PFSK-1 (cell line): ENCODE measurements around the gene GIPC1.

Experiments used
- FOXP2 ChIP-seq: optimal IDR thresholded peaks from 2 replicates; pipeline ENCODE3; 2011; ENCODE audit warnings: borderline replicate concordance, control low read depth, inconsistent platforms; ENCODE audit not compliant: insufficient read depth; ENCODE audit errors: extremely low read length, extremely low read depth
- POLR2AphosphoS5 ChIP-seq: IDR thresholded peaks from 2 replicates; pipeline ENCODE4 v1.6.1; 2012; ENCODE audit warnings: low read depth, mild to moderate bottlenecking, control low read depth, low read length, moderate library complexity
- SIN3A ChIP-seq: IDR thresholded peaks from 2 replicates; pipeline ENCODE4 v1.6.1; 2012; ENCODE audit warnings: mild to moderate bottlenecking, low read length, moderate library complexity, borderline replicate concordance; ENCODE audit not compliant: insufficient read depth
- TAF1 ChIP-seq: IDR thresholded peaks from 2 replicates; pipeline ENCODE4 v1.6.1; 2012; ENCODE audit warnings: low read length, control low read depth, borderline replicate concordance; ENCODE audit not compliant: insufficient read depth
- TF ChIP-seq, protein P1 (sequence below), 2 experiments: IDR thresholded peaks; 2 replicates each; pipeline versions ENCODE4 v1.6.1 to v1.8.0; 2011 to 2012; ENCODE audit warnings: low read depth in 2 of 2, low read length in 2 of 2, control low read depth in 1 of 2, inconsistent platforms in 1 of 2, mild to moderate bottlenecking in 1 of 2, moderate library complexity in 1 of 2; ENCODE audit not compliant: insufficient read depth in 1 of 2

Gene GIPC1

GRCh38 chr19:14496834-14497227, 904 bp upstream of the GIPC1 start:
- TF ChIP-seq POLR2AphosphoS5, result no peak
- TF ChIP-seq, protein P1, sequence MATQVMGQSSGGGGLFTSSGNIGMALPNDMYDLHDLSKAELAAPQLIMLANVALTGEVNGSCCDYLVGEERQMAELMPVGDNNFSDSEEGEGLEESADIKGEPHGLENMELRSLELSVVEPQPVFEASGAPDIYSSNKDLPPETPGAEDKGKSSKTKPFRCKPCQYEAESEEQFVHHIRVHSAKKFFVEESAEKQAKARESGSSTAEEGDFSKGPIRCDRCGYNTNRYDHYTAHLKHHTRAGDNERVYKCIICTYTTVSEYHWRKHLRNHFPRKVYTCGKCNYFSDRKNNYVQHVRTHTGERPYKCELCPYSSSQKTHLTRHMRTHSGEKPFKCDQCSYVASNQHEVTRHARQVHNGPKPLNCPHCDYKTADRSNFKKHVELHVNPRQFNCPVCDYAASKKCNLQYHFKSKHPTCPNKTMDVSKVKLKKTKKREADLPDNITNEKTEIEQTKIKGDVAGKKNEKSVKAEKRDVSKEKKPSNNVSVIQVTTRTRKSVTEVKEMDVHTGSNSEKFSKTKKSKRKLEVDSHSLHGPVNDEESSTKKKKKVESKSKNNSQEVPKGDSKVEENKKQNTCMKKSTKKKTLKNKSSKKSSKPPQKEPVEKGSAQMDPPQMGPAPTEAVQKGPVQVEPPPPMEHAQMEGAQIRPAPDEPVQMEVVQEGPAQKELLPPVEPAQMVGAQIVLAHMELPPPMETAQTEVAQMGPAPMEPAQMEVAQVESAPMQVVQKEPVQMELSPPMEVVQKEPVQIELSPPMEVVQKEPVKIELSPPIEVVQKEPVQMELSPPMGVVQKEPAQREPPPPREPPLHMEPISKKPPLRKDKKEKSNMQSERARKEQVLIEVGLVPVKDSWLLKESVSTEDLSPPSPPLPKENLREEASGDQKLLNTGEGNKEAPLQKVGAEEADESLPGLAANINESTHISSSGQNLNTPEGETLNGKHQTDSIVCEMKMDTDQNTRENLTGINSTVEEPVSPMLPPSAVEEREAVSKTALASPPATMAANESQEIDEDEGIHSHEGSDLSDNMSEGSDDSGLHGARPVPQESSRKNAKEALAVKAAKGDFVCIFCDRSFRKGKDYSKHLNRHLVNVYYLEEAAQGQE (IDR thresholded peaks at IDR 0.05; ENCODE audit: insufficient read depth in 1 of 2, low read depth in 2 of 2, low read length in 2 of 2), result no peak
- TF ChIP-seq SIN3A, result no peak
- TF ChIP-seq FOXP2, result no peak
- TF ChIP-seq TAF1, result no peak

- TF ChIP-seq SIN3A, result peak; percentile 9; the same call in 1 of the 2 replicates
- TF ChIP-seq, protein P1 (IDR thresholded peaks at IDR 0.05; ENCODE audit: insufficient read depth in 1 of 2, low read depth in 2 of 2, low read length in 2 of 2), result no peak
Observed at GRCh38 chr19:14495672-14496028, 277 bp downstream of the GIPC1 start.

DNA sequence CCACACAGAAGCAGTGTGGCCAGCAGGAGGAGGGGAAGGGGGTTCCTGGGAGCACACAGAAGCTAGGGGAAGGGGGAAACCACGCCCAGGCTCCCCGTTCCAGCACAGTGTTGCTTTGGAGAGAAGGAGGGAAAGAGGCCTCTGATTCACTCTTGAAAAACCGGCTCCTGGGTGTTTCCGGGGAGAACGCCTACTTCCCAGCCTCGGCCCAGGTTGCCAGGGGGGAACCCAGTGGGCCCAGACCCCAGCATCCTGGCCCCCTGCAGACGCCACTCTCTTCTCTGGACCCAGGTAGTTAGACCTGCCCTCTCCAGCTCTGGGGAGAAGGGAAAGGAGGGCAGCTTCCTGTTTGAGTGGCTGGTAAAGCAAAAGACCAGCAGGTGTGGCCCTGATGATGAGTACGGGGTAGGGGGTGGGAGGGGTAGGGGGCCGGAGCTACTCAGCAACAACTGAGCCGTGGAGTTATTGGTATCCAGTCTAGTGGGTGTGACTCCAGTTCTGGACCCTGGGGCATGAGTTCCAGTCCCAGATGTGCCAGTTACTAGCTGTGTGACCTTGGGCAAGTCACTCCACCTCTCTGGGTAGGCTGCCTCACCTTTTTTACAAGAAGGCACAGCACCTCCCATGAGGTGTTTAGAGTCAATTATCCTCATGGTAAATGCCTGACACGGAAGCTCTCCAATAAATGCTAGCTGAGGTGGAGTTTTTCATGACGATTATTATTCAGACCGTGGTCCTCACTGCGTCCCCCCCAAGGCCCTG, 836 bp downstream of the GIPC1 start:
- TF ChIP-seq POLR2AphosphoS5, result no peak
- 0 out of 2 replicates have a peak, but pooled peaks have one; percentile 1 for TF ChIP-seq SIN3A

DNA sequence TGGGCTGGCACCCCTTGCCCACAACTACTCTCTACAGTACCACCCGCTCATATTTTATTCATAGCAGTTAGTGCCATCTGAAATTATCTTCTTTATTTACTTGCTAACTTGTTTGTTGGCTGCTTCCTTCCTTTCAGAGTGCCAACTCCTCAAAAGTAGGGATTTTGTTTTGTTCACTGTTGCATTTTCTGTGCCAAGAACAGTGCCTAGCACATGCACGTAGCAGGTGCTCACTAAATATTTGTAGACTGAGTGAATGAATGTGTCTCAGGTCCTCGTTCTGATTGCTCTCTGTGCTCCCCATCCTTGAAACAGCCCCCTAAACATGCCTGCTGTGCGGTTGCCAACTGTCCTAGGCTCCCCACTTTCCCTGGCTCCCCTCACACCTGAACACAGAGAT, 1.5 kb downstream of the GIPC1 start:
- TF ChIP-seq TAF1, result no peak
- TF ChIP-seq FOXP2, result no peak
- TF ChIP-seq, protein P1 (IDR thresholded peaks at IDR 0.05; ENCODE audit: insufficient read depth in 1 of 2, low read depth in 2 of 2, low read length in 2 of 2), result no peak
- no peak for TF ChIP-seq POLR2AphosphoS5

DNA sequence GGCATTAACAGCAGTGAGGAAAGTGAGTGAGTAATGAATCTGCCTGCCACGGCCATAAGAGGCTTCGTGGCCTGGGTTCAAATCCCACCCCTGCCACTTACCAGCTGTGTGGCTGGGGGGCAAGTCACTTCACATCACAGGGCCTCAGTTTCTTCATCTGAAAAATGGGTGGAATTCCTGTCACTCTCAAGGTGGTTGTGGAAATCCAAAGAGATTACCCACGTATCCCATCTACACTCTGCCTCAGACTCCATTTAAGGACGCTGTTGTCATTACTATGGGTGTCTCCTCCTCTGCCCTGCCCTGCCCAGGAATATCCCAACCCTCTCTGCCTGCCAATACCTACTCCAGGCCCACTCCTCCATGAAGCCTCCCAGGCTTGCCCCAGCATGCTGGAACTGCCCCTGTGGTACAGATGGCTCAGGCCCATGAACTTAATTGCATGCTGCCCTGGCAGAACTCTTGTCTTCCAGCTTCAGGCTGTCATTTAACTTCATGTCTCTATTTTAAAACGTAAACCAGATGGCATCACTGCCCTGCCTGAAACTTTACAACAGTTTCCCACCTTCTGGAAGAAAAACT, 3.1 kb downstream of the GIPC1 start:
- TF ChIP-seq TAF1, result no peak
- TF ChIP-seq FOXP2, result no peak
- TF ChIP-seq SIN3A, result no peak
- no peak for TF ChIP-seq POLR2AphosphoS5
- TF ChIP-seq, protein P1 (IDR thresholded peaks at IDR 0.05; ENCODE audit: insufficient read depth in 1 of 2, low read depth in 2 of 2, low read length in 2 of 2), result no peak
